Suprapubic skin (tissue), 4 donors: ENCODE measurements around the gene CEP78. TPM values are rescaled to one million over a fixed set of nuclear protein-coding genes. Genes with fewer than 3 reads are reported as not detected.
A peak's percentile ranks its signal among the peaks of the same experiment; 100 is the strongest.

Source experiments
- DNase-seq, 2 donors: peaks; one replicate each; pipeline ENCODE4 v3.0.0-alpha.2; 2019; ENCODE audit warnings: low spot score in 2 of 2
- H3K27ac ChIP-seq: fragments of 200-600 bp; sonication (generic); one replicate; pipeline ENCODE4 v1.5.1; 2019
- H3K27me3 ChIP-seq: fragments of 200-600 bp; sonication (generic); one replicate; pipeline ENCODE4 v1.5.1; 2019
- H3K36me3 ChIP-seq: fragments of 200-600 bp; sonication (generic); one replicate; pipeline ENCODE4 v1.5.1; 2019
- H3K4me1 ChIP-seq: fragments of 200-600 bp; sonication (generic); one replicate; pipeline ENCODE4 v1.5.1; 2019
- H3K4me3 ChIP-seq: fragments of 200-600 bp; sonication (generic); one replicate; pipeline ENCODE4 v1.5.1; 2019; ENCODE audit warnings: mild to moderate bottlenecking
- H3K9me3 ChIP-seq: fragments of 200-600 bp; sonication (generic); one replicate; pipeline ENCODE4 v1.5.1; 2019
- CTCF ChIP-seq, 2 donors: fragments of 200-600 bp in 1 of 2; fragments of 450-650 bp in 1 of 2; sonication (generic) in 1 of 2; IDR thresholded peaks; one replicate each; pipeline ENCODE4 v1.5.1; 2016 to 2019; ENCODE audit warnings: antibody characterized with exemption in 2 of 2, mild to moderate bottlenecking in 1 of 2, moderate library complexity in 1 of 2
- EP300 ChIP-seq: sonication (generic); formaldehyde crosslinking; IDR thresholded peaks from one replicate; pipeline ENCODE4 v1.6.1; 2017; ENCODE audit warnings: antibody characterized with exemption
- POLR2A ChIP-seq, 2 donors: fragments of 450-650 bp; IDR thresholded peaks; one replicate each; pipeline ENCODE4 v1.6.1; 2017; ENCODE audit warnings: antibody characterized with exemption in 2 of 2, mild to moderate bottlenecking in 2 of 2, moderate library complexity in 2 of 2
- POLR2AphosphoS5 ChIP-seq, 3 donors: sonication (generic); formaldehyde crosslinking; IDR thresholded peaks; one replicate each; pipeline ENCODE4 v1.6.1; 2017; ENCODE audit warnings: antibody characterized with exemption in 3 of 3
- WGBS: methylation state at CpG from one replicate; pipeline ENCODE4 v1.1.5; 2018; 5-methylcytosine and 5-hydroxymethylcytosine counted together
- total RNA-seq, 4 donors: library from RNA; depleted of rRNA; stranded (reverse); fragments of >200 nt; gene quantifications; one replicate each; pipeline ENCODE4 v1.1.0, GENCODE V29; 2016

CEP78 gene
- total RNA-seq, 4 donors from 2014 or later, result 8.7 to 15.0 (median 11.7) TPM

GRCh38 chr9:78324068-78324650, 88.3 kb downstream of the CEP78 start:
- Histone ChIP-seq H3K36me3 (peaks cover 8% of the 10 kb centered on the region), H3K27ac (no peak overlapping the region), H3K27me3 (no peaks in the 10 kb centered on the region), H3K9me3 (no peaks in the 10 kb centered on the region), H3K4me1 (peaks cover 11% of the 10 kb centered on the region), H3K4me3 (no peak overlapping the region)
- DNase-seq, result peak in 1 of 2 donors; percentile 49
- TF ChIP-seq EP300 (no peak), POLR2AphosphoS5 (IDR thresholded peaks at IDR 0.05) (no peak), CTCF (IDR thresholded peaks at IDR 0.05) (no peak), POLR2A (IDR thresholded peaks at IDR 0.05) (no peak)
- 94% methylated on average over 10 of the region's 10 CpGs for WGBS

- H3K27me3 ChIP-seq, result no peaks in the 10 kb centered on the region
- H3K4me1 ChIP-seq, result peaks cover 11% of the 10 kb centered on the region
- 87% methylated on average over 8 of the region's 8 CpGs for WGBS
- H3K27ac ChIP-seq, result no peak overlapping the region
- no peak overlapping the region for H3K4me3 ChIP-seq
- H3K36me3 ChIP-seq, result peaks cover 5% of the 10 kb centered on the region
- TF ChIP-seq POLR2AphosphoS5 (IDR thresholded peaks at IDR 0.05) (no peak), CTCF (IDR thresholded peaks at IDR 0.05) (no peak), POLR2A (IDR thresholded peaks at IDR 0.05) (no peak), EP300 (no peak)
- DNase-seq, result no peak
- H3K9me3 ChIP-seq, result no peaks in the 10 kb centered on the region
Measured at GRCh38 chr9:78324682-78325081, 88.8 kb downstream of the CEP78 start.

GRCh38 chr9:78325343-78325742, 89.5 kb downstream of the CEP78 start:
- Histone ChIP-seq H3K36me3 (no peaks in the 10 kb centered on the region), H3K9me3 (no peaks in the 10 kb centered on the region), H3K4me3 (no peak overlapping the region), H3K4me1 (peaks cover 11% of the 10 kb centered on the region), H3K27me3 (no peaks in the 10 kb centered on the region), H3K27ac (no peak overlapping the region)
- TF ChIP-seq EP300, result no peak
- TF ChIP-seq POLR2AphosphoS5 (IDR thresholded peaks at IDR 0.05), result no peak
- no peak for TF ChIP-seq POLR2A (IDR thresholded peaks at IDR 0.05)
- no peak for TF ChIP-seq CTCF (IDR thresholded peaks at IDR 0.05)
- no peak for DNase-seq
- 14% methylated on average over 6 of the region's 6 CpGs for WGBS

GRCh38 chr9:78325846-78326360, 90.0 kb downstream of the CEP78 start:
- DNase-seq, result no peak
- Histone ChIP-seq H3K36me3 (no peaks in the 10 kb centered on the region), H3K27ac (no peak overlapping the region), H3K4me1 (peaks cover 11% of the 10 kb centered on the region), H3K27me3 (no peaks in the 10 kb centered on the region), H3K9me3 (no peaks in the 10 kb centered on the region), H3K4me3 (no peak overlapping the region)
- TF ChIP-seq CTCF (IDR thresholded peaks at IDR 0.05), result no peak
- no peak for TF ChIP-seq POLR2AphosphoS5 (IDR thresholded peaks at IDR 0.05)
- no peak for TF ChIP-seq EP300
- no peak for TF ChIP-seq POLR2A (IDR thresholded peaks at IDR 0.05)
- 61% methylated on average over 5 of the region's 5 CpGs for WGBS

GRCh38 chr9:78326564-78326963, 90.7 kb downstream of the CEP78 start:
- H3K4me3 ChIP-seq, result no peak overlapping the region
- no peaks in the 10 kb centered on the region for H3K27me3 ChIP-seq
- no peak for DNase-seq
- H3K27ac ChIP-seq, result no peak overlapping the region
- H3K36me3 ChIP-seq, result no peaks in the 10 kb centered on the region
- H3K9me3 ChIP-seq, result no peaks in the 10 kb centered on the region
- H3K4me1 ChIP-seq, result peaks cover 11% of the 10 kb centered on the region
- 89% methylated on average over 2 of the region's 2 CpGs for WGBS
- TF ChIP-seq POLR2AphosphoS5 (IDR thresholded peaks at IDR 0.05), result no peak
- no peak for TF ChIP-seq POLR2A (IDR thresholded peaks at IDR 0.05)
- TF ChIP-seq EP300, result no peak
- TF ChIP-seq CTCF (IDR thresholded peaks at IDR 0.05), result no peak

Other genes with a start within 250 kb of the CEP78 start
- gene GNAQ, start 204.3 kb upstream of the CEP78 start, total RNA-seq, result 10 to 100 TPM; 16.0 to 29.0 (median 17.7) TPM
- 100 to 1,000 TPM in 1 of 4 donors, 10 to 100 TPM in 3; 47.4 to 101 (median 75.7) TPM for gene PSAT1, start 61.0 kb downstream of the CEP78 start, total RNA-seq